Gastrocnemius medialis (tissue), 4 donors: ENCODE results near the gene NUP188.

Experiments
- POLR2A ChIP-seq, 2 donors: fragments of 450-650 bp; IDR thresholded peaks; one replicate each; pipeline ENCODE4 v1.6.1; 2017; ENCODE audit warnings: antibody characterized with exemption in 2 of 2, mild to moderate bottlenecking in 2 of 2, moderate library complexity in 2 of 2
- TF ChIP-seq, protein P1 (sequence below), 5 experiments: fragments of 450-650 bp in 3 of 5; fragments of 200-600 bp in 2 of 5; sonication (generic) in 2 of 5; IDR thresholded peaks in 4 of 5; conservative IDR thresholded peaks in 1 of 5; 1 replicate in 4 of 5; 2 replicates in 1 of 5; pipeline ENCODE4 v1.5.1; 2016 to 2019; ENCODE audit warnings: antibody characterized with exemption in 5 of 5, mild to moderate bottlenecking in 3 of 5, moderate library complexity in 3 of 5

DNA sequence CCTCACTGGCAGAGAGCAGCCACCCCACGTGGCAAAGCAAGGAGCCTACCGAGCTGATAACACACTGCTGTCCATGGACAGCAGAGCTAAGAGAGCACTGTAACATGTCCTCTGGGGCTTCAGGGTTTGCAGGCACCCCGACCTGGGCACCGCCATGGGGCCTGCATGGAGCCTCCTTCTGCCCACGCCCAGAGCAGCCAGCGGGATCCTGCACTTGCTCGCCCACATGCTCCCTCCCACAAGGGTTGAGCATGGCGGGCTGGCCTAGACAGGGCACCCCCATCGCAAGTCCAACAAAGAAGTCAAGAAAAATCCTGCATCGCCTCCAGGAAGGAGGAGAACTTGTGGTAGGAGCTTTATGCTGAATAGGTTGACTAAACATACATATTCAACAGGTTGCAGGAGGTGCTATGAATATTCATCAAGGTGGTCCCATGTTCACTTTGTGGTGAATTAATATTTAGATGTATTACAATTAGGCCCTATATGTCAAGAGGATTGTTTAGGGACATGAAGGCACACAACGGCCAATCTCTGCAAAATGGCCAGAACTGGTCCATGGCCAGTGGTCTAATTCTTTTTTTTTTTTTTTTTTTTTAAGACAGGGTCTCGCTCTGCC, 85.2 kb downstream of the NUP188 start:
- TF ChIP-seq, protein P1, sequence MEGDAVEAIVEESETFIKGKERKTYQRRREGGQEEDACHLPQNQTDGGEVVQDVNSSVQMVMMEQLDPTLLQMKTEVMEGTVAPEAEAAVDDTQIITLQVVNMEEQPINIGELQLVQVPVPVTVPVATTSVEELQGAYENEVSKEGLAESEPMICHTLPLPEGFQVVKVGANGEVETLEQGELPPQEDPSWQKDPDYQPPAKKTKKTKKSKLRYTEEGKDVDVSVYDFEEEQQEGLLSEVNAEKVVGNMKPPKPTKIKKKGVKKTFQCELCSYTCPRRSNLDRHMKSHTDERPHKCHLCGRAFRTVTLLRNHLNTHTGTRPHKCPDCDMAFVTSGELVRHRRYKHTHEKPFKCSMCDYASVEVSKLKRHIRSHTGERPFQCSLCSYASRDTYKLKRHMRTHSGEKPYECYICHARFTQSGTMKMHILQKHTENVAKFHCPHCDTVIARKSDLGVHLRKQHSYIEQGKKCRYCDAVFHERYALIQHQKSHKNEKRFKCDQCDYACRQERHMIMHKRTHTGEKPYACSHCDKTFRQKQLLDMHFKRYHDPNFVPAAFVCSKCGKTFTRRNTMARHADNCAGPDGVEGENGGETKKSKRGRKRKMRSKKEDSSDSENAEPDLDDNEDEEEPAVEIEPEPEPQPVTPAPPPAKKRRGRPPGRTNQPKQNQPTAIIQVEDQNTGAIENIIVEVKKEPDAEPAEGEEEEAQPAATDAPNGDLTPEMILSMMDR (IDR thresholded peaks at IDR 0.05 in 4 of 5, conservative IDR thresholded peaks at IDR 0.05 in 1 of 5): no peak
- no peak for TF ChIP-seq POLR2A (IDR thresholded peaks at IDR 0.05)
